ENCODE measurements around the gene TAPT1.

- TF ChIP-seq EZH2 (IDR thresholded peaks at IDR 0.05; ENCODE audit: borderline replicate concordance, low read depth, low read length, severe bottlenecking) = no peak
- no peak for TF ChIP-seq CTCF (IDR thresholded peaks at IDR 0.05; ENCODE audit: extremely low read depth in 1 of 2, insufficient read depth in 1 of 2, low read depth in 1 of 2, low read length in 2 of 2)
- TF ChIP-seq MAX (IDR thresholded peaks at IDR 0.05; ENCODE audit: insufficient read depth, insufficient read length) = no peak
- no peak for TF ChIP-seq POLR2A (IDR thresholded peaks at IDR 0.05; ENCODE audit: low read depth, low read length)
- TF ChIP-seq FOS (IDR thresholded peaks at IDR 0.05; ENCODE audit: borderline replicate concordance, insufficient read depth, low read length) = no peak
- no peak for TF ChIP-seq POLR2AphosphoS5 (IDR thresholded peaks at IDR 0.05; ENCODE audit: insufficient read depth, low read depth, low read length)
Measured at GRCh38 chr4:16259241-16259888, 33.1 kb upstream of the TAPT1 start.
